H9 (cell line): Measurements from ENCODE around the gene CD248. TPM values are rescaled to one million over a fixed set of nuclear protein-coding genes. Genes with fewer than 3 reads are reported as not detected.

ENCODE experiments used
- DNase-seq: peaks from one replicate; pipeline ENCODE4 v3.0.0-alpha.2; 2017
- H2AFZ ChIP-seq: one replicate; pipeline ENCODE4 v1.6.1; 2013; ENCODE audit warnings: mild to moderate bottlenecking, low read length, control low read depth, moderate library complexity
- H2AK5ac ChIP-seq: 2 replicates; pipeline ENCODE4 v1.6.1; 2013; ENCODE audit warnings: low read length, control low read depth, mixed read lengths; ENCODE audit not compliant: insufficient read length
- H2BK120ac ChIP-seq: one replicate; pipeline ENCODE4 v1.6.1; 2013; ENCODE audit warnings: low read depth, mild to moderate bottlenecking, low read length, control low read depth, inconsistent platforms; ENCODE audit not compliant: poor library complexity, severe bottlenecking
- H2BK12ac ChIP-seq: 2 replicates; pipeline ENCODE4 v1.6.1; 2013; ENCODE audit warnings: low read length, control low read depth, mixed read lengths, low read depth; ENCODE audit not compliant: insufficient read length
- H2BK15ac ChIP-seq: 2 replicates; pipeline ENCODE4 v1.6.1; 2013; ENCODE audit warnings: low read depth, low read length, control low read depth
- H2BK20ac ChIP-seq: one replicate; pipeline ENCODE4 v1.6.1; 2013; ENCODE audit warnings: low read depth, mild to moderate bottlenecking, low read length, control low read depth, inconsistent platforms; ENCODE audit not compliant: poor library complexity, severe bottlenecking
- H2BK5ac ChIP-seq: 2 replicates; pipeline ENCODE4 v1.6.1; 2013; ENCODE audit warnings: low read length, control low read depth, mixed read lengths; ENCODE audit not compliant: insufficient read length
- H3K14ac ChIP-seq: 2 replicates; pipeline ENCODE4 v1.6.1; 2013; ENCODE audit warnings: low read length, control low read depth; ENCODE audit not compliant: insufficient read depth
- H3K18ac ChIP-seq: 2 replicates; pipeline ENCODE4 v1.6.1; 2013; ENCODE audit warnings: low read depth, mild to moderate bottlenecking, mixed read lengths, low read length, control low read depth; ENCODE audit not compliant: insufficient read length
- H3K23ac ChIP-seq: 2 replicates; pipeline ENCODE4 v1.6.1; 2013; ENCODE audit warnings: low read length, control low read depth, mixed read lengths, low read depth; ENCODE audit not compliant: insufficient read length
- H3K23me2 ChIP-seq: 2 replicates; pipeline ENCODE4 v1.6.1; 2013; ENCODE audit warnings: low read depth, mild to moderate bottlenecking, mixed read lengths, low read length, control low read depth; ENCODE audit not compliant: insufficient read length, poor library complexity, severe bottlenecking
- H3K27ac ChIP-seq: 2 replicates; pipeline ENCODE4 v1.5.1; 2013; ENCODE audit warnings: low read length, control low read depth, mixed read lengths, low read depth; ENCODE audit not compliant: insufficient read length
- H3K27me3 ChIP-seq: 2 replicates; pipeline ENCODE4 v1.6.1; 2013; ENCODE audit warnings: low read length, control low read depth, inconsistent platforms; ENCODE audit not compliant: insufficient read depth
- H3K4ac ChIP-seq: 2 replicates; pipeline ENCODE4 v1.6.1; 2013; ENCODE audit warnings: low read depth, mild to moderate bottlenecking, control low read depth, inconsistent platforms, low read length, moderate library complexity
- H3K4me1 ChIP-seq: 2 replicates; pipeline ENCODE4 v1.6.1; 2013; ENCODE audit warnings: low read length, control low read depth, inconsistent platforms; ENCODE audit not compliant: insufficient read depth
- H3K4me2 ChIP-seq: 2 replicates; pipeline ENCODE4 v1.6.1; 2013; ENCODE audit warnings: low read length, control low read depth, mixed read lengths; ENCODE audit not compliant: insufficient read length, insufficient read depth
- H3K56ac ChIP-seq: 2 replicates; pipeline ENCODE4 v1.6.1; 2013; ENCODE audit warnings: low read depth, mild to moderate bottlenecking, mixed read lengths, low read length, control low read depth; ENCODE audit not compliant: insufficient read length
- H3K79me1 ChIP-seq: 2 replicates; pipeline ENCODE4 v1.6.1; 2013; ENCODE audit warnings: low read depth, mild to moderate bottlenecking, moderate library complexity, low read length, control low read depth, inconsistent platforms; ENCODE audit not compliant: insufficient read depth, poor library complexity, severe bottlenecking
- H3K79me2 ChIP-seq: 2 replicates; pipeline ENCODE4 v1.6.1; 2013; ENCODE audit warnings: low read length, control low read depth, inconsistent platforms; ENCODE audit not compliant: insufficient read depth
- H3K9ac ChIP-seq: 2 replicates; pipeline ENCODE4 v1.6.1; 2013; ENCODE audit warnings: low read length, control low read depth, mixed read lengths; ENCODE audit not compliant: insufficient read length; ENCODE audit errors: extremely low read depth
- H3K9me3 ChIP-seq: one replicate; pipeline ENCODE4 v1.6.1; 2013; ENCODE audit warnings: low read depth, low read length, inconsistent platforms; ENCODE audit not compliant: control insufficient read depth
- H3T11ph ChIP-seq: one replicate; pipeline ENCODE4 v1.6.1; 2013; ENCODE audit warnings: mild to moderate bottlenecking, low read length, control low read depth, inconsistent platforms
- H4K20me1 ChIP-seq: one replicate; pipeline ENCODE4 v1.6.1; 2013; ENCODE audit not compliant: control insufficient read depth, insufficient read length, insufficient read depth
- H4K5ac ChIP-seq: 2 replicates; pipeline ENCODE4 v1.6.1; 2013; ENCODE audit warnings: low read depth, mild to moderate bottlenecking, mixed read lengths, low read length, control low read depth; ENCODE audit not compliant: insufficient read length
- H4K8ac ChIP-seq: replicated peaks from 2 replicates; pipeline ENCODE4 v1.6.1; 2013; ENCODE audit warnings: low read length, control low read depth, mixed read lengths, low read depth; ENCODE audit not compliant: insufficient read length
- H4K91ac ChIP-seq: 2 replicates; pipeline ENCODE4 v1.6.1; 2013; ENCODE audit warnings: low read depth, mild to moderate bottlenecking, moderate library complexity, mixed read lengths, low read length, control low read depth; ENCODE audit not compliant: insufficient read length
- H3K27ac Mint-ChIP-seq, 3 experiments: 2 replicates in 2 of 3; 3 replicates in 1 of 3; pipeline ENCODE4 v1.8.0; 2020 to 2021; ENCODE audit warnings: mixed read lengths in 3 of 3, mild to moderate bottlenecking in 1 of 3, moderate library complexity in 1 of 3
- H3K27me3 Mint-ChIP-seq: 2 replicates; pipeline ENCODE4 v1.8.0; 2021; ENCODE audit warnings: low read depth, mild to moderate bottlenecking, moderate library complexity, mixed read lengths
- H3K36me3 Mint-ChIP-seq, 3 experiments: 2 replicates in 2 of 3; 3 replicates in 1 of 3; pipeline ENCODE4 v1.8.0; 2020 to 2021; ENCODE audit warnings: low read depth in 3 of 3, mixed read lengths in 3 of 3; ENCODE audit not compliant: insufficient read depth in 1 of 3
- H3K4me1 Mint-ChIP-seq, 2 experiments: 2 replicates each; pipeline ENCODE4 v1.8.0; 2020; ENCODE audit warnings: mixed read lengths in 2 of 2
- H3K4me3 Mint-ChIP-seq, 2 experiments: 2 replicates in 1 of 2; 3 replicates in 1 of 2; pipeline ENCODE4 v1.8.0; 2020 to 2021; ENCODE audit warnings: mild to moderate bottlenecking in 2 of 2, mixed read lengths in 2 of 2, moderate library complexity in 1 of 2
- H3K9me3 Mint-ChIP-seq, 2 experiments: 2 replicates in 1 of 2; 3 replicates in 1 of 2; pipeline ENCODE4 v1.8.0; 2020; ENCODE audit warnings: mild to moderate bottlenecking in 2 of 2, mixed read lengths in 2 of 2, moderate library complexity in 1 of 2
- CTCF ChIP-seq: fragments of 200-600 bp; sonication (generic); conservative IDR thresholded peaks from 3 replicates; pipeline ENCODE4 v1.8.0; 2021; ENCODE audit warnings: antibody characterized with exemption, mild to moderate bottlenecking
- WGBS: extraction: QIAGEN DNeasy Blood & Tissue Kit; methylation state at CpG from one replicate; pipeline ENCODE4 v1.1.7; 2013; ENCODE audit warnings: missing lambda C conversion rate, low lambda C conversion rate, mixed read lengths; ENCODE audit not compliant: insufficient read length; ENCODE audit errors: extremely low coverage; 5-methylcytosine and 5-hydroxymethylcytosine counted together
- total RNA-seq: library from RNA; stranded (reverse); gene quantifications from 2 replicates; pipeline ENCODE4 v1.2.1, GENCODE V29; 2021

The CD248 gene
- total RNA-seq, 1 experiment from 2014 or later: 1.5 TPM

DNA sequence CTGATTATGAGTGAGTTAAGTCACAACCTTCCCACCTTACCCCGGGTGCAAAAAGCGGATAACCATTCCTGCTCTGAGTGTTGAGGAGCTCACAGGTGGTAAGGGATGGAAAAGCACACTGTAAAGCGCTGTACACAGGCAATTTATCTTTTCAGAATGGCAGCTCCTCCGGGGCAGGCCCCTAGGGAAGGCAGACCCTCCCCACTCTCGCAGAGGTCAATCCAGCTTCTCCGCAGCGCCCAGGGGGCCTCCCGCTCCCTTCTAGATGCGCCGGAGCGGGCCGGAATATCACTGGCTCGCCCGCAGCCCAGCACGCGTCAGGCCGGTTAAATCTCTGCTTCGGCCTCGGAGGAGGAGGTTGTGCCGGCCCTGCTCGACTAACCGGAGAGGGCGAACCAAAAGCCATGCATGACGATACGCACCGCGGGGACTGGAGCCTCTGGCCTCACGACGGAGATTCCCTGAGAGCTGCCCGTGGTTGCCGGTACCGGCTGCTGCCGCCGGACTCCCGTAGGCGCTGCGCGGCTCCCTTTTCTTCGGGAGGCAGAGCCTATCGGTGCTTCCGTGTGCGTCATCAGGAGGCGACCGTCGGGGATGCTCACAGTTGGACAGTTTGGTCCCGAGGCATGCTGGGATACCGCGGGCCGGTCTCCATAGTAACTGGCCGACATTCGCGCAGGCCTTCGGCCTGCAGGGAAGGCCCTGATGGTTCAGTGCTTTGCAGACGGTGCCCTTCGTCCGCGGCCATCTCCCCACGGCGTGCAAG lies 27.9 kb upstream of the CD248 start, which contains the start of gene BRMS1:
BRMS1 (minus strand) TSS at position 555 of the 766 bp plus-strand sequence. CDS start 2,870 bp downstream, outside the sequence.
- WGBS: no CpG with 5 or more reads among the region's 59 CpGs
- H2BK15ac ChIP-seq: no peak within 1 kb of the TSS
- no peak within 1 kb of the TSS for H2BK120ac ChIP-seq
- H3K23ac ChIP-seq: no peak within 1 kb of the TSS
- H3K79me1 ChIP-seq: no peaks in the 10 kb centered on the region
- H4K5ac ChIP-seq: no peak within 1 kb of the TSS
- Mint-ChIP-seq H3K27ac (peak within 1 kb of the TSS; percentile 77 to 99 (median 96)), H3K9me3 (peaks cover 0 to 3% of the 10 kb centered on the region in 2 experiments; a peak in 4 of 5 replicates), H3K27me3 (peaks cover 4% of the 10 kb centered on the region), H3K4me3 (peak within 1 kb of the TSS; percentile 95 to 98), H3K4me1 (peaks cover 26 to 28% of the 10 kb centered on the region in 2 experiments), H3K36me3 (peaks cover 12 to 22% (median 15%) of the 10 kb centered on the region in 3 experiments)
- no peak within 1 kb of the TSS for H4K91ac ChIP-seq
- no peaks in the 10 kb centered on the region for H3K27me3 ChIP-seq
- DNase-seq: peak; percentile 96
- peak within 1 kb of the TSS; percentile 78 for H3K18ac ChIP-seq
- peaks cover 18% of the 10 kb centered on the region for H3K23me2 ChIP-seq
- H3K4ac ChIP-seq: no peak within 1 kb of the TSS
- H2AK5ac ChIP-seq: no peak within 1 kb of the TSS
- no peak within 1 kb of the TSS for H2BK20ac ChIP-seq
- no peak within 1 kb of the TSS for H2AFZ ChIP-seq
- peaks cover 2% of the 10 kb centered on the region; the same call in 1 of the 2 replicates for H3K79me2 ChIP-seq
- TF ChIP-seq CTCF: peak; percentile 11; the same call in 1 of the 3 replicates
- peaks cover 3% of the 10 kb centered on the region for H4K20me1 ChIP-seq
- peak within 1 kb of the TSS; percentile 80; the same call in 1 of the 2 replicates for H3K14ac ChIP-seq
- no peak within 1 kb of the TSS for H4K8ac ChIP-seq
- peak within 1 kb of the TSS; percentile 83 for H3K9ac ChIP-seq
- H3K4me2 ChIP-seq: peak within 1 kb of the TSS; percentile 84
- H3K9me3 ChIP-seq: no peaks in the 10 kb centered on the region
- H2BK5ac ChIP-seq: no peak within 1 kb of the TSS
- H3T11ph ChIP-seq: no peak within 1 kb of the TSS
- H3K4me1 ChIP-seq: no peaks in the 10 kb centered on the region
- no peak within 1 kb of the TSS for H2BK12ac ChIP-seq
- H3K27ac ChIP-seq: no peak within 1 kb of the TSS
- H3K56ac ChIP-seq: no peak within 1 kb of the TSS
